CD4-positive, alpha-beta T cell (primary cell): ENCODE results near the gene ZNF710. TPM values are rescaled to one million over a fixed set of nuclear protein-coding genes. Genes with fewer than 3 reads are reported as not detected.

Source experiments
- ATAC-seq: fragments of 200-7000 bp; cut with Tn5 transposase; one replicate; pipeline ENCODE4 v1.10.0; 2022; ENCODE audit warnings: mild to moderate bottlenecking; ENCODE audit not compliant: poor library complexity
- CTCF ChIA-PET: fragments of 350-600 bp; sonication (Branson Sonifier 250); formaldehyde crosslinking; loops from one replicate; lab custom pipeline; 2021; ENCODE audit warnings: antibody characterized with exemption, inconsistent platforms; lab: Charles Lee
- POLR2A ChIA-PET: fragments of 350-600 bp; sonication (Branson Sonifier 250); formaldehyde crosslinking; loops from one replicate; lab custom pipeline; 2021; ENCODE audit warnings: antibody characterized with exemption, inconsistent platforms; lab: Charles Lee
- DNase-seq, 14 experiments: peaks; one replicate each; pipeline ENCODE4 v3.0.0-alpha.2; 2013 to 2020; ENCODE audit warnings: mixed read lengths in 2 of 14
- H3K27ac ChIP-seq, 2 donors: one replicate each; pipeline versions ENCODE4 v1.5.1 to v1.7.0; 2013; ENCODE audit warnings: low read length in 2 of 2, low read depth in 1 of 2, mild to moderate bottlenecking in 1 of 2
- H3K27me3 ChIP-seq, 2 experiments: 1 replicate in 1 of 2; 2 replicates in 1 of 2; pipeline versions ENCODE4 v1.6.1 to v1.7.0; 2013; ENCODE audit warnings: low read length in 2 of 2, control low read depth in 1 of 2, mild to moderate bottlenecking in 1 of 2, moderate library complexity in 1 of 2; ENCODE audit not compliant: insufficient read depth in 2 of 2, control insufficient read depth in 1 of 2
- H3K36me3 ChIP-seq: one replicate; pipeline ENCODE4 v1.6.1; 2013; ENCODE audit warnings: low read length, control low read depth; ENCODE audit not compliant: insufficient read depth
- H3K4me1 ChIP-seq: one replicate; pipeline ENCODE4 v1.6.1; 2013; ENCODE audit warnings: low read length, control low read depth; ENCODE audit not compliant: insufficient read depth
- H3K4me3 ChIP-seq: one replicate; pipeline ENCODE4 v1.5.1; 2013; ENCODE audit warnings: mild to moderate bottlenecking, low read length, moderate library complexity
- H3K9me3 ChIP-seq, 2 experiments: 1 replicate in 1 of 2; 2 replicates in 1 of 2; pipeline versions ENCODE4 v1.6.1 to v1.7.0; 2013; ENCODE audit warnings: low read length in 2 of 2, mild to moderate bottlenecking in 2 of 2, control low read depth in 1 of 2, moderate library complexity in 1 of 2; ENCODE audit not compliant: control insufficient read depth in 1 of 2, insufficient read depth in 1 of 2
- H3K27ac Mint-ChIP-seq: one replicate; pipeline ENCODE4 v1.8.0; 2020; ENCODE audit warnings: mixed read lengths
- H3K27me3 Mint-ChIP-seq: one replicate; pipeline ENCODE4 v1.8.0; 2021; ENCODE audit warnings: mixed read lengths
- H3K36me3 Mint-ChIP-seq: one replicate; pipeline ENCODE4 v1.8.0; 2021; ENCODE audit warnings: low read depth, mixed read lengths
- H3K4me1 Mint-ChIP-seq: one replicate; pipeline ENCODE4 v1.8.0; 2021; ENCODE audit warnings: low read depth, mixed read lengths
- H3K4me3 Mint-ChIP-seq: one replicate; pipeline ENCODE4 v1.8.0; 2020; ENCODE audit warnings: mild to moderate bottlenecking, mixed read lengths
- H3K9me3 Mint-ChIP-seq: one replicate; pipeline ENCODE4 v1.8.0; 2020; ENCODE audit warnings: mixed read lengths
- CTCF ChIP-seq: fragments of 200-600 bp; IDR thresholded peaks from one replicate; pipeline ENCODE4 v1.8.0; 2022; ENCODE audit warnings: antibody characterized with exemption, mild to moderate bottlenecking
- intact Hi-C, 2 experiments: fragments of 100-400 bp; cut with DNase I in 1 of 2; cut with micrococcal nuclease in 1 of 2; formaldehyde crosslinking; loops; one replicate each; pipeline versions ENCODE4 v1.15.1 to v1.9.0; 2023 to 2025; cut with DNase I, micrococcal nuclease
- total RNA-seq, 174 experiments: library from RNA in 2 of 174; stranded (reverse) in 2 of 174; gene quantifications; one replicate each; pipeline ENCODE4 v1.2.3 and lab custom pipeline; 2021 to 2026

Gene ZNF710
- total RNA-seq, 2 experiments from 2014 or later = 6.5 to 7.7 TPM

- Mint-ChIP-seq H3K27ac (no peak overlapping the region), H3K27me3 (no peaks in the 10 kb centered on the region), H3K9me3 (no peaks in the 10 kb centered on the region), H3K4me1 (peaks cover 29% of the 10 kb centered on the region), H3K4me3 (no peak overlapping the region), H3K36me3 (no peaks in the 10 kb centered on the region)
- Histone ChIP-seq H3K4me1 (peaks cover 19% of the 10 kb centered on the region), H3K27me3 (no peaks in the 10 kb centered on the region), H3K4me3 (no peak overlapping the region), H3K27ac (no peak overlapping the region), H3K9me3 (no peaks in the 10 kb centered on the region), H3K36me3 (peaks cover 14% of the 10 kb centered on the region)
- intact Hi-C loops = no loop called here
- DNase-seq = no peak
- ChIA-PET POLR2A (no interaction called here), CTCF (no interaction called here)
- no peak for TF ChIP-seq CTCF
- no peak for ATAC-seq
These were observed 42.4 kb downstream of the ZNF710 start for GRCh38 chr15:90043530-90044010.

- Histone ChIP-seq H3K9me3 (no peaks in the 10 kb centered on the region), H3K4me1 (peaks cover 17% of the 10 kb centered on the region), H3K27me3 (no peaks in the 10 kb centered on the region), H3K4me3 (no peak overlapping the region), H3K36me3 (peaks cover 14% of the 10 kb centered on the region), H3K27ac (no peak overlapping the region)
- ChIA-PET CTCF (no interaction called here), POLR2A (no interaction called here)
- Mint-ChIP-seq H3K27me3 (no peaks in the 10 kb centered on the region), H3K4me3 (no peak overlapping the region), H3K36me3 (no peaks in the 10 kb centered on the region), H3K4me1 (peaks cover 28% of the 10 kb centered on the region), H3K9me3 (no peaks in the 10 kb centered on the region), H3K27ac (no peak overlapping the region)
- no peak for TF ChIP-seq CTCF
- intact Hi-C loops = no loop called here
- ATAC-seq = no peak
- no peak for DNase-seq
These were observed 43.1 kb downstream of the ZNF710 start for GRCh38 chr15:90044191-90044590.

GRCh38 chr15:90044916-90045371, 43.8 kb downstream of the ZNF710 start:
- CTCF ChIA-PET = no interaction called here
- Histone ChIP-seq H3K27ac (no peak overlapping the region), H3K9me3 (no peaks in the 10 kb centered on the region), H3K4me3 (no peak overlapping the region), H3K27me3 (no peaks in the 10 kb centered on the region), H3K4me1 (peaks cover 17% of the 10 kb centered on the region), H3K36me3 (peaks cover 14% of the 10 kb centered on the region)
- no peak overlapping the region for H3K27ac Mint-ChIP-seq
- DNase-seq (no peak), ATAC-seq (no peak)
- H3K4me1 Mint-ChIP-seq = peaks cover 28% of the 10 kb centered on the region
- no peaks in the 10 kb centered on the region for H3K9me3 Mint-ChIP-seq
- no peak for TF ChIP-seq CTCF
- POLR2A ChIA-PET = no interaction called here
- intact Hi-C loops = no loop called here
- no peaks in the 10 kb centered on the region for H3K36me3 Mint-ChIP-seq
- H3K4me3 Mint-ChIP-seq = no peak overlapping the region
- H3K27me3 Mint-ChIP-seq = no peaks in the 10 kb centered on the region
